ENCODE results near the gene SNTB2. TPM values are rescaled to one million over a fixed set of nuclear protein-coding genes. Genes with fewer than 3 reads are reported as not detected.
A peak's percentile ranks its signal among the peaks of the same experiment; 100 is the strongest.

The SNTB2 gene
- total RNA-seq, 1 donor from 2014 or later = 22.9 TPM

- peaks cover 9% of the 10 kb centered on the region for H3K4me1 Mint-ChIP-seq
- no peak overlapping the region for H3K4me2 ChIP-seq
- H3K27me3 Mint-ChIP-seq (ENCODE audit: insufficient read depth, low read depth) = peaks cover 2% of the 10 kb centered on the region
- no peaks in the 10 kb centered on the region for H3K9me3 Mint-ChIP-seq
- no peak overlapping the region for H3K27ac Mint-ChIP-seq
- no peak overlapping the region for H3K27ac ChIP-seq
- no peak for TF ChIP-seq EZH2 (IDR thresholded peaks at IDR 0.05)
- no peak for TF ChIP-seq CTCF (IDR thresholded peaks at IDR 0.05)
- no peak overlapping the region for H3K4me3 Mint-ChIP-seq
- H3K9me3 ChIP-seq (ENCODE audit: low read depth) = no peaks in the 10 kb centered on the region
- H3K27me3 ChIP-seq = no peaks in the 10 kb centered on the region
- no peak for DNase-seq (ENCODE audit: low spot score)
- peaks cover 7% of the 10 kb centered on the region for H3F3A ChIP-seq (ENCODE audit: low read depth)
- no peak overlapping the region for H3K9ac ChIP-seq
- H4K20me1 ChIP-seq (ENCODE audit: low read depth) = peaks cover 2% of the 10 kb centered on the region
- H3K36me3 Mint-ChIP-seq = peaks cover 2% of the 10 kb centered on the region
- H3K4me1 ChIP-seq = peaks cover 4% of the 10 kb centered on the region
- H3K79me2 ChIP-seq (ENCODE audit: low read depth) = peaks cover 3% of the 10 kb centered on the region
- no peaks in the 10 kb centered on the region for H3K36me3 ChIP-seq
- no peak overlapping the region for H2AFZ ChIP-seq (replicated peaks)
- no peak overlapping the region for H3K4me3 ChIP-seq
Observed at GRCh38 chr16:69182730-69183416, 4.1 kb upstream of the SNTB2 start.

GRCh38 chr16:69187446-69188235 is 677 bp downstream of the SNTB2 start:
- Histone ChIP-seq H2AFZ (replicated peaks) (no peak overlapping the region), H3F3A (ENCODE audit: low read depth) (peaks cover 22% of the 10 kb centered on the region), H4K20me1 (ENCODE audit: low read depth) (peaks cover 35% of the 10 kb centered on the region), H3K9ac (peak overlapping the region; percentile 53), H3K27me3 (no peaks in the 10 kb centered on the region), H3K4me2 (peak overlapping the region; percentile 97), H3K4me1 (peaks cover 20% of the 10 kb centered on the region), H3K36me3 (no peaks in the 10 kb centered on the region), H3K4me3 (peak overlapping the region; percentile 95), H3K9me3 (ENCODE audit: low read depth) (no peaks in the 10 kb centered on the region), H3K79me2 (ENCODE audit: low read depth) (peaks cover 49% of the 10 kb centered on the region), H3K27ac (no peak overlapping the region)
- Mint-ChIP-seq H3K36me3 (peaks cover 11% of the 10 kb centered on the region), H3K27me3 (ENCODE audit: insufficient read depth, low read depth) (peaks cover 2% of the 10 kb centered on the region), H3K4me1 (peaks cover 21% of the 10 kb centered on the region), H3K9me3 (no peaks in the 10 kb centered on the region), H3K4me3 (peak overlapping the region; percentile 91), H3K27ac (peak overlapping the region; percentile 50)
- DNase-seq (ENCODE audit: low spot score) = peak; percentile 78
- TF ChIP-seq EZH2phosphoT487 (IDR thresholded peaks at IDR 0.05) = no peak
- no peak for TF ChIP-seq CTCF (IDR thresholded peaks at IDR 0.05)
- TF ChIP-seq EZH2 (IDR thresholded peaks at IDR 0.05) = no peak

GRCh38 chr16:69188236-69188549 is 1.2 kb downstream of the SNTB2 start:
- H2AFZ ChIP-seq (replicated peaks) = no peak overlapping the region
- H3K27ac ChIP-seq = no peak overlapping the region
- no peaks in the 10 kb centered on the region for H3K9me3 ChIP-seq (ENCODE audit: low read depth)
- peaks cover 55% of the 10 kb centered on the region for H3K79me2 ChIP-seq (ENCODE audit: low read depth)
- H3K36me3 ChIP-seq = no peaks in the 10 kb centered on the region
- H3K27me3 Mint-ChIP-seq (ENCODE audit: insufficient read depth, low read depth) = peaks cover 2% of the 10 kb centered on the region
- peaks cover 11% of the 10 kb centered on the region for H3K36me3 Mint-ChIP-seq
- H3K9me3 Mint-ChIP-seq = no peaks in the 10 kb centered on the region
- H3K4me1 Mint-ChIP-seq = peaks cover 21% of the 10 kb centered on the region
- peak overlapping the region; percentile 95 for H3K4me3 ChIP-seq
- no peaks in the 10 kb centered on the region for H3K27me3 ChIP-seq
- TF ChIP-seq EZH2phosphoT487 (IDR thresholded peaks at IDR 0.05) = no peak
- TF ChIP-seq CTCF (IDR thresholded peaks at IDR 0.05) = no peak
- TF ChIP-seq EZH2 (IDR thresholded peaks at IDR 0.05) = no peak
- H3K4me3 Mint-ChIP-seq = peak overlapping the region; percentile 91
- peaks cover 20% of the 10 kb centered on the region for H3K4me1 ChIP-seq
- no peak for DNase-seq (ENCODE audit: low spot score)
- H3K27ac Mint-ChIP-seq = peak overlapping the region; percentile 50
- H3K4me2 ChIP-seq = peak overlapping the region; percentile 97
- H4K20me1 ChIP-seq (ENCODE audit: low read depth) = peaks cover 35% of the 10 kb centered on the region
- peaks cover 22% of the 10 kb centered on the region for H3F3A ChIP-seq (ENCODE audit: low read depth)
- peak overlapping the region; percentile 53 for H3K9ac ChIP-seq
